Hepatocyte (in vitro differentiated cells): ENCODE results near the gene GALNT3. TPM values are rescaled to one million over a fixed set of nuclear protein-coding genes. Genes with fewer than 3 reads are reported as not detected.

Source experiments
- DNase-seq: peaks from one replicate; pipeline ENCODE4 v3.0.0-alpha.2; 2016; ENCODE audit warnings: low spot score
- H2AFZ ChIP-seq: fragments of 200-600 bp; sonication (generic); 2 replicates; pipeline ENCODE4 v1.6.0; 2016; ENCODE audit warnings: antibody characterized with exemption, mild to moderate bottlenecking
- H3K27ac ChIP-seq: fragments of 200-600 bp; sonication (generic); 2 replicates; pipeline ENCODE4 v1.5.1; 2016; ENCODE audit warnings: mild to moderate bottlenecking
- H3K27me3 ChIP-seq: fragments of 200-600 bp; sonication (generic); 2 replicates; pipeline ENCODE4 v1.6.1; 2016
- H3K36me3 ChIP-seq: fragments of 200-600 bp; sonication (generic); replicated peaks from 2 replicates; pipeline ENCODE4 v1.5.1; 2016; ENCODE audit warnings: low read depth; ENCODE audit not compliant: insufficient read depth
- H3K4me1 ChIP-seq: fragments of 200-600 bp; sonication (generic); 2 replicates; pipeline ENCODE4 v1.5.1; 2016; ENCODE audit warnings: mild to moderate bottlenecking, moderate library complexity; ENCODE audit not compliant: insufficient read depth
- H3K4me2 ChIP-seq: fragments of 200-600 bp; sonication (generic); 2 replicates; pipeline ENCODE4 v1.6.0; 2016
- H3K4me3 ChIP-seq: fragments of 200-600 bp; sonication (generic); 2 replicates; pipeline ENCODE4 v1.5.1; 2016; ENCODE audit warnings: mild to moderate bottlenecking
- H3K79me2 ChIP-seq: fragments of 200-600 bp; sonication (generic); 2 replicates; pipeline ENCODE4 v1.6.0; 2017; ENCODE audit warnings: mild to moderate bottlenecking
- H3K9me2 ChIP-seq: fragments of 200-600 bp; sonication (generic); replicated peaks from 2 replicates; pipeline ENCODE4 v1.6.0; 2017; ENCODE audit warnings: mild to moderate bottlenecking; ENCODE audit not compliant: insufficient read depth
- H3K9me3 ChIP-seq: fragments of 200-600 bp; sonication (generic); 2 replicates; pipeline ENCODE4 v1.5.1; 2016; ENCODE audit warnings: low read depth, mild to moderate bottlenecking
- H4K20me1 ChIP-seq: fragments of 200-600 bp; sonication (generic); 2 replicates; pipeline ENCODE4 v1.6.0; 2016; ENCODE audit warnings: mild to moderate bottlenecking; ENCODE audit not compliant: insufficient read depth, poor library complexity, severe bottlenecking
- CTCF ChIP-seq: fragments of 200-600 bp; sonication (generic); IDR thresholded peaks from 2 replicates; pipeline ENCODE4 v1.5.1; 2016; ENCODE audit warnings: antibody characterized with exemption, mild to moderate bottlenecking; ENCODE audit not compliant: poor library complexity
- EZH2 ChIP-seq: fragments of 200-600 bp; sonication (generic); IDR thresholded peaks from 2 replicates; pipeline ENCODE4 v1.6.1; 2016; ENCODE audit warnings: antibody characterized with exemption, mild to moderate bottlenecking, borderline replicate concordance
- EZH2phosphoT487 ChIP-seq: fragments of 200-600 bp; sonication (generic); IDR thresholded peaks from one replicate; pipeline ENCODE4 v1.6.1; 2018; ENCODE audit warnings: antibody characterized with exemption, mild to moderate bottlenecking, low read depth, moderate library complexity; ENCODE audit not compliant: unreplicated experiment, severe bottlenecking
- WGBS: methylation state at CpG from one replicate; pipeline ENCODE4 v1.1.6; 2016; ENCODE audit warnings: low lambda C conversion rate; ENCODE audit errors: missing lambda C conversion rate; 5-methylcytosine and 5-hydroxymethylcytosine counted together
- polyA plus RNA-seq: library from polyadenylated mRNA; unstranded; fragments of >200 nt; fragmentation: Nextera tagmentation; extraction: Ambion mirVana; gene quantifications from 2 replicates; pipeline ENCODE4 v1.2.1, GENCODE V29; 2016
- total RNA-seq: library from RNA; depleted of rRNA; stranded (reverse); fragments of >200 nt; gene quantifications from 2 replicates; pipeline ENCODE4 v1.2.3, GENCODE V29; 2014

The GALNT3 gene
- total and polyA plus RNA-seq, 2 experiments from 2014 or later: 21.5 to 48.1 TPM

GRCh38 chr2:165790466-165790865 is 3.6 kb downstream of the GALNT3 start:
- Histone ChIP-seq H3K27me3 (no peaks in the 10 kb centered on the region), H3K4me1 (no peaks in the 10 kb centered on the region), H3K9me2 (no peaks in the 10 kb centered on the region), H3K79me2 (peaks cover 58% of the 10 kb centered on the region), H3K27ac (no peak overlapping the region), H2AFZ (no peak overlapping the region), H4K20me1 (no peaks in the 10 kb centered on the region), H3K9me3 (no peaks in the 10 kb centered on the region), H3K36me3 (no peaks in the 10 kb centered on the region), H3K4me2 (no peak overlapping the region), H3K4me3 (no peak overlapping the region)
- 82% methylated on average over 1 of the region's 1 CpG for WGBS
- TF ChIP-seq EZH2phosphoT487 (no peak), EZH2 (no peak), CTCF (no peak)
- no peak for DNase-seq

- Histone ChIP-seq H3K9me3 (no peaks in the 10 kb centered on the region), H3K9me2 (no peaks in the 10 kb centered on the region), H3K27me3 (no peaks in the 10 kb centered on the region), H3K79me2 (peaks cover 71% of the 10 kb centered on the region), H3K4me1 (no peaks in the 10 kb centered on the region), H3K4me3 (no peak overlapping the region), H3K36me3 (no peaks in the 10 kb centered on the region), H4K20me1 (no peaks in the 10 kb centered on the region), H3K27ac (no peak overlapping the region), H2AFZ (no peak overlapping the region), H3K4me2 (no peak overlapping the region)
- DNase-seq: no peak
- 93% methylated on average over 1 of the region's 1 CpG for WGBS
- TF ChIP-seq EZH2phosphoT487: no peak
- TF ChIP-seq CTCF: no peak
- no peak for TF ChIP-seq EZH2
Observed at GRCh38 chr2:165787334-165787733, 6.7 kb downstream of the GALNT3 start.

- DNase-seq: no peak
- WGBS: 99% methylated on average over 4 of the region's 4 CpGs
Observed at GRCh38 chr2:165779706-165780105, 14.3 kb downstream of the GALNT3 start.

More at GRCh38 chr2:165779706-165780105, 14.3 kb downstream of the GALNT3 start:
- Histone ChIP-seq H4K20me1 (no peaks in the 10 kb centered on the region), H3K36me3 (no peaks in the 10 kb centered on the region), H3K79me2 (peaks cover 27% of the 10 kb centered on the region), H3K27me3 (no peaks in the 10 kb centered on the region), H3K4me1 (no peaks in the 10 kb centered on the region), H3K4me3 (no peak overlapping the region), H3K9me2 (no peaks in the 10 kb centered on the region), H2AFZ (no peak overlapping the region), H3K27ac (no peak overlapping the region), H3K4me2 (no peak overlapping the region), H3K9me3 (no peaks in the 10 kb centered on the region)
- TF ChIP-seq EZH2phosphoT487 (no peak), EZH2 (no peak), CTCF (no peak)
